ENCODE data around the gene MATN4.

MATN4 gene

DNA sequence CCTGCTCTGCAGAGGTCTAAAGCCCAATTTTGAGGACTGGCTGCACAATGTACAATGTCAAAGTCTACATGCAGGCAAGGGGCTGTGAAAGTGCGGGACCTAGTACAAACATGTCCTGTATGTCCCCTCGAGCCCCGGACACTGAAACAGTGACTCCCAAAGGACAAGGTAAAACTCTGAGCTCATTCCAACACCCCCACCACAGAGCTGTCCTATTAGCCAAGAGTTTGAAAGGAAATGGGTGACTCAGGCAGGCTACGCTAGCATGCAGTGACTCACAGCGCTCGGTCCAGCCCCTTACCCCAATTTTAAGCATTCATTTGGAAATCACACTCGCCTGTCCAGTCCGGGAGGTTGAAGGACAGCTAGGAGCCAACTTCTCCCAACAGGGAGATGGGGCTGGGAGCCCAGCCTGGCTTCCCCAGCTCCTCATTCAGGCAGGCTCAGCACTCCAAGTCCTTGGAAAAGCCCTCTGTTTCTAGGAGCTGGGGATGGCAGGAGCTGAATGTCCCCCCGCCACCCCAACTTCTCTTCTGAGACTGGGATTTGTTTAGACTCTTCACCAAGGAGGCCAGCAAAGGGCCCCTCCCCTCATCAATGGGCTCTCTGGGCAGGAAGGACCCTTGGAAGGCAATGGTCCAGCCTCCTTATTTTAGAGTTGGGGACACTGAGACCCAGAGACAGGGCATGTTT is 36.2 kb upstream of the MATN4 start:
- no peak overlapping the region for H3K4me3 ChIP-seq (ENCODE audit: low read length)
- no peak for TF ChIP-seq ZNF274 (IDR thresholded peaks at IDR 0.05; ENCODE audit: low read depth, low read length)

- no peak overlapping the region for H3K4me3 ChIP-seq (ENCODE audit: low read length)
- no peak for TF ChIP-seq ZNF274 (IDR thresholded peaks at IDR 0.05; ENCODE audit: low read depth, low read length)
These were observed 35.6 kb upstream of the MATN4 start for GRCh38 chr20:45343532-45344167.

- no peak overlapping the region for H3K4me3 ChIP-seq (ENCODE audit: low read length)
These were observed 34.9 kb upstream of the MATN4 start for GRCh38 chr20:45342855-45343531.

DNA sequence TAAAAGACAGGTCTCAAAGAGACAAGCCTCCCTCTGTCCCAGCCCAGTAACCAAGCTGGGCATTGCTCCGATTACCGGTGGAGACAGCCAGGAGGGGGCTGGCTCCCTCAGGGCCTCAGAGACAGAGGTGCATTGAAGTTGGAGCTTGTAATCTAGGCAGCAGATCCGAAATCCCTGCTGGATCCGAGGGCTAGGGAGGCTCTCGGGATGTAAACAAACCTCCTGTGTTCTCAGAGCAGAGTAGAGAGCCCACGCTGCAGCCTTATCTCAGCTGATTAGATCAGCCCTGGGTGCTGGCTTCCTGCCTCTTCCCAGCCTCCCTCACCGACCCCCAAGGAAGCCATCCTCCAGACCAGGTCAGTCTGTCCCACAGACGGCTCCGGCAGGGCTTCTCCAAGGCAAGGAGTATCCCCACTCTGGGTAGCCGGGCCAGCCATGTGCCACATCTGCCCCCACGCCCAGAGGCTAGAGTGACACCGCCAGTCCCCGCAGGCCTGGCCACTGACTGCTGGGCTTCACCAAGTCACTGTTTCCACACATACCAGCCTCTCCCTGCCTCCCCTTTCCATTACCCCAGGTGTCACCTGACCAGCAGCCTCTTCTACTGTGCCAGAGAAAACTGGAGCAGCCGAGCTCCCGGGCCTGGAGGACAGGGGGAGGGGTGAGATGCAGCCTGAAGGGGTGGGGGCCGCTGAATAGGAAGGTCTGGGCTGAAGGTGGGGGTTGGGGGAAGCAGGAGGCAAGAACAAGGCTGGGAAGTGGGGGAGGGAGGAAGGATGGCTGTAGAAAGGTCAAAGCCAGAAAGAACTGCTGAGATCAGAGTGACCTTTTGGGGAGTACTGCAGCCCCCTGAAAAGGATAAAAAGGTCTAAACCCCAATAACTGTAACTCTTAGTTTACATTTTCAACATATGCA is 34.1 kb upstream of the MATN4 start:
- no peak for TF ChIP-seq ZNF274 (IDR thresholded peaks at IDR 0.05; ENCODE audit: low read depth, low read length)
- H3K4me3 ChIP-seq (ENCODE audit: low read length): no peak overlapping the region

More at GRCh38 chr20:45342855-45343531, 34.9 kb upstream of the MATN4 start:
- no peak for TF ChIP-seq ZNF274 (IDR thresholded peaks at IDR 0.05; ENCODE audit: low read depth, low read length)

DNA sequence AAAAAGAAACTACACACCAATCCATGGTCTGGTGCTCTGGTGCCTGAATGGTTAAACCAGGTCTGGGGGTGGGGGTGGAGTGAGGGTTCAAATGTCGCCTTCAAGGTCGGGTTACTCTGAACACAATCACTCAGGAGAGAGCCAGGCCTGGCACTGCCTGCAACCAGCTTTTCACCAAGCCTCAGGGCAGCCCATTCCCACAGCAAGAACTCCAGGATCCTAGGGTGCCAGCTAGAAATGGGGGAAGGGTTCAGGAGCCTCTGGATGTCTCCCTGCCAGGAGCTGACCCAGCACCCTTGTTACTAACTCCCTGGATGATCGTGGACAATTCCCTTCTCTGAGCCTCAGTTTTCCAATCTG is 33.5 kb upstream of the MATN4 start:
- H3K4me3 ChIP-seq (ENCODE audit: low read length): no peak overlapping the region
- no peak for TF ChIP-seq ZNF274 (IDR thresholded peaks at IDR 0.05; ENCODE audit: low read depth, low read length)

DNA sequence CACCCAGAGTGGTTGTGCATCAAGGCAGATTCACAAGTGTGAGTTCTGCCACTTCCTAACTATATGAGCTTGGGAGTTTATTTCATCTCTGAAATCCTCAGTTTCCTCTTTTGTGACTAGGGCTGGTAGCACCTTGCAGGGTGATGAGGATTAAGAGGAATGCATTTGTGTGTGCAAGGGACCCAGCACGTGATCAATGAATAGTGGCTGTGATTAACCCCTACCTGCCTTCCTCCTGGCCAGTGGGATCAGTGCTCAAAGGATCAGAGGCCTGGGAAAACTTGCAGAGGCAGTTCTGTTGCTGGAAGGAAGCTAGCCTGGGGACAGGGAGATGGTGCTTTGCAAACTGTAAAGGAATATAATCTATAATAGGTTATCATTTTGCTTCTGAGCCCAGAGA is 32.9 kb upstream of the MATN4 start:
- no peak for TF ChIP-seq ZNF274 (IDR thresholded peaks at IDR 0.05; ENCODE audit: low read depth, low read length)
- H3K4me3 ChIP-seq (ENCODE audit: low read length): no peak overlapping the region

DNA sequence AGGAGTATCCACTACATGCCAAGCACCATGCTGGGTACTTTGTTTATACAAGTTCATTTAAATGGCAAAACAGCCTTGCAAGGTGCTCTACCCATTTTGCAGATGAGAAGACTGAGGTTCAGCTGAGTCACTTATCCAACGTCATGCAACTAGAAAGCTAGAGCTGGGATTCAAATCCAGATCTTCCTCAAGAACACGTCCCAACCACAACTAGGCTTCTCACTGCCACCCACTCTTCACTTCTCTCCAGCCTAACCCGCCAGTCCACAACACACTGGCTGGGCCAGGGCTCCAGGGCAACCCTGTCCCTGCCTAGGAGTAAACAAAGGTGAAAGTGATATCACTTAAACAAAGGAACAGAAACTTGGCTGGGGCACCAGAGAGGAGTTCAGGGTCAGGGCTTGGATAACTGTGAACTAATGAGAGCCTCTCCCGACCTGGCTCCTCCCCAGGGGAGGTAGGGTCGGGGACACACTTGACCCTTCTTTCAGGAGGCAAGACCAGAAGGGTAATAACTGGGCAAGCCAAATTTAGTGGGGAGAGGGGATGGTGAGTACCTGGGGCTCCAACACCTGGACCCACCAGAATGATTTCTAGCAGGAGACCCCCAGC is 32.2 kb upstream of the MATN4 start:
- no peak for TF ChIP-seq ZNF274 (IDR thresholded peaks at IDR 0.05; ENCODE audit: low read depth, low read length)
- H3K4me3 ChIP-seq (ENCODE audit: low read length): no peak overlapping the region

DNA sequence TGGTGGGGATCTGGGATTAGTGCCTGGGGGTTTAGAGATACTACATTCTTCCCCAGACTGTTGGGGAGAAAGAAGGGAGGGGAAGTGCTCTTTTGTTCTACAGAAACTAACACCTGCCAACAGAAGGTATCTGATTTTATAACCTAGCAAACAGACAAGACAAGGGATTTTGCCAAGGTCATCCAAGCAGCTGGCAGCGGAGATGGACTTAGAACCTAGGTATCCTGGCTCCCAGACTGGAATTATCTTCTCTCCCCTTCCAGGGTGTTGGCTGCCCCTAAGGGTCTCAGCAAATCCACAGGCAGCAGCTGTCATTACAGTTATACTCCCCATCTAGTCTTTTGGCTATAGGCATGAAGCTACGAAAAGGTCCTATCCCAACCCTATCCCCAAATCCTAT is 31.7 kb upstream of the MATN4 start:
- no peak overlapping the region for H3K4me3 ChIP-seq (ENCODE audit: low read length)
- no peak for TF ChIP-seq ZNF274 (IDR thresholded peaks at IDR 0.05; ENCODE audit: low read depth, low read length)

- H3K4me3 ChIP-seq (ENCODE audit: low read length): no peak overlapping the region
- TF ChIP-seq ZNF274 (IDR thresholded peaks at IDR 0.05; ENCODE audit: low read depth, low read length): no peak
These were observed 31.0 kb upstream of the MATN4 start for GRCh38 chr20:45339084-45339483.

GRCh38 chr20:45338121-45339030 is 30.3 kb upstream of the MATN4 start:
- no peak overlapping the region for H3K4me3 ChIP-seq (ENCODE audit: low read length)
- TF ChIP-seq ZNF274 (IDR thresholded peaks at IDR 0.05; ENCODE audit: low read depth, low read length): no peak

- TF ChIP-seq ZNF274 (IDR thresholded peaks at IDR 0.05; ENCODE audit: low read depth, low read length): no peak
- H3K4me3 ChIP-seq (ENCODE audit: low read length): no peak overlapping the region
These were observed 29.4 kb upstream of the MATN4 start for GRCh38 chr20:45337367-45338120.
